NCI-H1105 (cell line): ENCODE measurements around the gene TCAIM.
"Not testable (repeated sequence)": the region's sequence is repeated elsewhere in the genome, so short reads cannot be mapped to it uniquely, and the experiment has no call there.

ENCODE experiments used
- DNase-seq: peaks from one replicate; lab custom pipeline; 2025; lab: John Stamatoyannopoulos, UW

TCAIM gene

DNA sequence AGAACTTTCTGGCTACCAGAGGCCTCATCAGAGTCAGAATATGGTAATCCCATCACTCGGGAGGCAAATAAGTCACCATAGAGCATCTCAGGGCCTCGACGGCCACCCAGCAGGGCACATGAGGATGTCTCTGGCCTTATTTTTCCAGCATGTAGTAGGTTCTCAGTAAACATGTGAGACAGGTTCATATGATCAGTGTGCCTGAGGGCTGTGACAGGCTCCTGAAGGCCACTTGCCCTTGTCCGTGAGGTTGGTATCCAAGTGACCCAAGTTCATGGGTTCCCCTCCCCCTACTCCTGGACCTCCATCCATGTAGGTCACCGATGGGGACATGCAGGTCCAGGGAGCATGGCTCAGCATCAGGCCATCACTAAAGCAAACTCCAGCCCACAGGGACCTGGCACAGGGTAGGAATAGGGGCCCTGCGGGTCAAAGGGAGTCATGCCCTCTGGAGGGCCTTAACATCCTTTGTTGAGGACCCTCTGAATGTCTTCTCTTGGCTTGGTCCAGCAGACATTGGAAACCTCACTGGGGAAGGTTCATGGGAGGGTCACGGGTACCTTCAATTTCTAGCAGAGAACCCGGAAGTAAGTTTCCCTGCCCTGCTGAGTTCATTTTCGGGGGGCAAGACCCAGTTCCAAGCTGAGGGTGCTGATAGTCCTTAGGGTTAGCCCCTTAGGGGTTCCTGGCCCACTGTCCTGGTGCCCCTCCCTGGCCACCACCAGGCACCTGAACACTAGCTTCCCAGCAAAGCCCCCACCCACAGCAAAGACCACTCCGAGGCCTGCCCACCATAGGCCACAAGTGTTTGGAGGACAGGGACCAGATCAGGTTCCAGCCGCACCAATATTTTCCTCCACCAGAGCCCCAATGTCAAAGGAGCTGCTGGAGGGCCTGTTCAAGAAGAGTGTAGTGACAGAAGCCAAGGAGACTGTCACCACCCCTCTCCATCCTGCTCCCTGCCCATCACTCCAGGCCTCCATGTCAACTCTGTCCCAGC, 77.8 kb downstream of the TCAIM start:
- DNase-seq: no peak

DNA sequence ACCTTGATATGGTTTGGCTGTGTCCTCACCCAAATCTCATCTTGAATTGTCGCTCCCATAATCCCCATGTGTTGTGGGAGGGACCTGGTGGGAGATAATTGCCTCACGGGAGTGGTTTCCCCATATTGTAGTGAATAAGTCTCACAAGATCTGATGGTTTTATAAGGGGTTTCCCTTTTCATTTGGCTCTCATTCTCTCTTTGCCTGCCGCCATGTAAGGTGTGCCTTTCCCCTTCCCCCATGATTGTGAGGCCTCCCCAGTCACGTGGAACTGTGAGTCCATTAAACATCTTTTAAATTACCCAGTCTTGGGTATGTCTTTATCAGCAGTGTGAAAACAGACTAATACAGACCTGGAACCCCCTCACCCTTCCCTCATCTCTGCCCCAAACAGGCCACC, 79.6 kb downstream of the TCAIM start:
- not testable (repeated sequence) for DNase-seq

DNA sequence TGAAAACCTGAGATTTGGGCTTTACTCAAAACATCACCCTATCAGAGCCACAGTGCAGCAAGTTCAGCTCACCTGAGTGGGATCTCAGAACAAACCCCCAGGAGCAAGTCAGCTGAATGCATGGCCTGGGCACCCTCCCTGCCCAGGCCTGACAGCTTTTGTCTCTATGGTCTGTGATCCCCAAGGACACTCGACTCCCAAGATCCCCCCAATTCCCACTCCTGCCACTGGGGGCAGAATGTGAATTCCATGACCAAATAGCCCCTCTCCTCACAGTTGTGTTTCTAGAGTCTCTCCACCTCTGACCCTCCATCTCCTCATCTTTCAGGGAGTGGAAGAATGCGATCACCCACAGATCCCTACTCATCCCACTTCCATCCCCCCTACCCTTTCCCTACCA, 80.0 kb downstream of the TCAIM start:
- no peak for DNase-seq

DNA sequence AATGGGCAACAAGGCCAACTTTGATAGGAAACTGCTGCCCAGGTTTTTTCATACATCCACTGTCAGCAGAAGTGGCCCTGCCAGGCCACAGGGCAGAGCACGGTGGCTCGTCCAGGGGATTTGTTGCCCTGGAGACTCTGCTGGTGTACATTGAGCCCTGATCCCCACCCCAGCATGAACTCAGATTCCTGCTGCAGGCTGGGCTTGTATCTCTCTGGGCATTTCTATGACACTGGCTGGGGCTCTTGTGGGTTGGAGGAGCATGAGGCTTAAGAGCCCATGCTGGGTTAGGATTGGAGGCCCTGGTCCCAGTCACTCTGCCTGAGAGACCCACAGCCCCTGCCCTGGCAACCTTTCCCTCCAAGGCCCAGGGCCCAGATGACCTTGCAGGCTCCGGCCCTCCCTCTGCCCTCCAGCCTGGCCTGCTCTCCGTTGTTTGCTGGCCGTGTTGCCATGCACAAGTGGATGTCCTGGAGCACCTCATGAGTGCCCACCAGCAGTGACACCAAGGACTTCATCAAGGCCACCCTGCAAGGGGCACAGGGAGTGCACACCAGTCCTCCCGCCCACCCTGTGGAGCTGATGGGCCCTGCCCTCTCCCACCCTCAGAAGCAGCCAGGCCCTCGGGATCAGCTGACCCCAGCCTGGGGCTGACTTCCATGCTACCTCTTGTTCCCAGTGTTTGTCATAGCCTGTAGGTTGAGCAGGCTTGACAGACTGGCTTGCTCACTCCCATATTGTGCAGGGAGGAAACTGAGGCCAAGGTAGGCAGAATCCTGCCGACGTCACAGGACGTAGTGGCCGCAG, 80.8 kb downstream of the TCAIM start:
- no peak for DNase-seq

DNA sequence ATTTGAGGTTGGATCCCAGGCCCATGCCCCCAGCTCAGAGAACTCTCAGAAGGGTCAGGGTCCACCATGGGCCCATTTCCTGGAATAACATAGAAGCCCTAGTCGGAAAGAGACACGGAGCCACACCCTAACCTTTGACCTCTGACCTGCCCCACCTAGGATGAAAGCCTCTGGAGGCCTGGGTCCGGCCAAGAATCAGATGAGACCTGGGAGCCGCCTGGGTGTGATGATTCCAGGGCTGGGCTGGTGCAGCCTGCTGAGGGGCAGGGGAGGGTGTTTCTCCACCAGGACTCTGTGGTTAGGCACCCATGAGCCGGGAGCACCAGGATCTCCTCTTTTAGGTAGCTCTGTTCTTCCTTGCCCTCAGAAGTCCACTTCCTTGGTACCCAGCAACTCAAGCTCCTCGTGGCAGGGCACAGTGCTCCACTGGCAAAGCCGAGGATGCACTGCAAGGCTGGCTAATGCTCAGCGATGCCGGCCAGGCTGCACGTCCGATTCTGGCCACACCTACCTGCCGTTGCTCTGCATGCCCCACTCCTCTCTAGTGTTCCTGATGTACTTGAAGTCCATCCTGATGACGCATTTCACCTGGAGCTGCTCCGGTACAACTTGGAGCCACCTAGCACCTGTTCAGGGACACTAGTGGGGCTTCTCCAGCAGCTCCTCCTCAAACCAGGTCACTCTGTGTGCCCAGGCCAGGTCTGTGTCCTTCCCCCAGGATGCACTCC, 81.5 kb downstream of the TCAIM start:
- DNase-seq: no peak

DNA sequence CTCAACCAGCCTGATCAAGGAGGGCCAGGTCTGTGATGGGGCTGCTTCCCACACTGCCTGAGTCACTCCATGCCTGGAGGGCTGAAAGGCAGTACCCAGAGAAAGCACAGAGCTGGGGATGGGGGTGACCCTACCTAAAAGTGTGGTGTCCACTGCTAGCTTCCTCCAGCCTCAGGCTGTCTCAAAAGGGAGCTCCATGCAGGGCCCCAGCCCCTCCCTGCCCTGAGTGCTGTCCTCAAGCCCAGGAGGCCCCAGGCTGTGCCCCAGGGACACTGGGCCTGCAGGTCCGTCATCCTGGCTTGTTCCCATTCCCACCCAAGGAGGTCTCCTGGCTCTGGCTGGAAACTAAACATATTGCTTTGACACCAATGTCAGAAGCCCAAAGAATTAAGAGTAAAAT, 82.1 kb downstream of the TCAIM start:
- DNase-seq: no peak

DNA sequence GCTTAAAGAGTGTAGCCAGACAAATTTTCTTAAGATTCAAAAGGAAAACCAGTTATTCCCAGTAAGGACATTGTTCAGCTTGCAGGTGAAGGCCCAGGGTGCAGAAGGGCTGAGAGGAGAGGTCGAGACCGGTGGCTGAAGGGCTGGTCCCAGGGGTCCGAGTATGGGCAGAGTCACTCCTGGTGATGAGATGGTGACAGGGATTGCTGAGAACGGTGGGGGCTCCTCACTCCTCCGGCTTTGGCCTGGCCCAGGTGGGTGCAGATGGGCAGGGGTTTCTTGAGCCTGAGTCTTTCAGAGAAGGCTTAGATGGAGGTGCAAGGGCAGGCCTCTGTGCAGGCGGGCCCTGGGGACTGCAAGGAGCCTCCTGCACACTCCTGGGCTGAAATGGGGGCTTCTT, 82.7 kb downstream of the TCAIM start:
- DNase-seq: no peak

DNA sequence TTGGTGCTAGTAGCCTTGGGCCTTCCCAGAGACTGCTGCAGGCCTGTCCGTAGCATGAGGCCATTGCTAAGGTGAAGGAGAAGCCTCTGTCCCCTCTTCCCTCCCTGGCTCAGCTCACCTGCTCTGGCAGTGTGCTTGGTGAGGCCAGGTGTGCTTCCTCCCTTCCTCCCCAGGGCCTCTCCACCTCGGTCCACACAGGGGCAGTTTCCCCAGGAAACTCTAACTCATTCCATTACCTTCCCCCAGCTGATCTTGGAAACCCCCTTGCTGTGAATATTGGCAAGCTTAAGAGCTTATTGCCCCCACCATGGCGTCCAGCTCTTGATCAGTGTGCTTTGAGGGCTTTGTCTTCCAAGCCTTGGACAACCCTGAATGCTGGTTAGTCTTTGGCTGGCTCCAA, 86.2 kb downstream of the TCAIM start:
- no peak for DNase-seq

DNA sequence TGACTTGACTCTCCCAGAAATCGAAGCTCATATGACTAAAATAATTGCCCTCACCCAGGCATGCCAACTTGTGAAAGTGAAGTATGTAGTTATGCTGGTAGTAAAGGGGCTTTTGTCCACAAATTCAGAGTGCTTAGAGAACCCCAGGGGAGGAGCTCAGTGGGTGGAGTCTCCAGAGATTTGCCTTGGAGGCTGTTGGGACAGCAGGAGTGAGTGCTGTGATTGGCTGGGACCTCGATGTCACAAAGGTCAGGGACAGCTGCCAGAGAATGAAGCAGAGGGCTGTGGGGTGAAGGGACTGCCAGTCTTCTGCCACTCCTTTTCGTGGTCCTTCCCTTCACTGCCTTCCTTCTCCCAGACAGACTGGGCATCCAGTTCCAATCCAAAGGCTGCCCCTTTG, 89.1 kb downstream of the TCAIM start:
- no peak for DNase-seq

DNA sequence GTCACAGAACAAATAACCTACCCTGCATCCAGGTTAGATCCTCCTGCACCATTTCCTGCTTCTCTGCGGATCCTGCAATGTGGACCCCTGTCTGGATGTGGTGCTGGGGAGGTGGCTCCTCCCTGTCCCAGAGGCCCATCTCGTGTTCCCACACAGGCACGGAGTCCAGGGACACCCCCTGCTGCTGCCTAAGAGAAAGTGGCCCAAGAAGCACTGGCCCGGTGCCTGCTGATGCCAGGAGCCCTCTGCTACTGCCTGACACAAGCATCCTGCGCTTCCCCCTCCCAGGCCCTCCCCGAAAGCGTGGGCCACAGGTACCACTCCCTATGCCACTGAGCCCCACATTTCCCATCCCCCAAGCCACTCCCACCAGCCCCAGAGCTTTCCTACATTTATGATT, 90.3 kb downstream of the TCAIM start:
- DNase-seq: no peak

DNA sequence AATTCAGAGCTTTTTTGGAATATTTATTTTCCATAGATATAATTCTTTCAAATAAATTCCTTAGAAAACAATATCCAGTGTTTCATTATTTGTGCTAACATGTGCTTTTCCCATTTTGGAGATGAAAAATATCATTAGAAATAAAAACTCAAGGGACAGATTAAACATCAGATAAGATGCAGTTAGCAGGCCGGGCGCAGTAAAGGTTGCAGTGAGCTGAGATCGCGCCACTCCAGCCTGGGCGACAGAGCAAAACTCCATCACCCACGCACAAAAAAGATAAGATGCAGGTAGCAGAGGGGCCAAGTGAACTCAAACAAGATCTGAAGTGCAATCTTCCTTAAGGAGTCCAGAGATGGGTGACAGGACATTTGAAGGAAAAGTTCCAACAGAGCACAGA, 90.9 kb downstream of the TCAIM start:
- no peak for DNase-seq

DNA sequence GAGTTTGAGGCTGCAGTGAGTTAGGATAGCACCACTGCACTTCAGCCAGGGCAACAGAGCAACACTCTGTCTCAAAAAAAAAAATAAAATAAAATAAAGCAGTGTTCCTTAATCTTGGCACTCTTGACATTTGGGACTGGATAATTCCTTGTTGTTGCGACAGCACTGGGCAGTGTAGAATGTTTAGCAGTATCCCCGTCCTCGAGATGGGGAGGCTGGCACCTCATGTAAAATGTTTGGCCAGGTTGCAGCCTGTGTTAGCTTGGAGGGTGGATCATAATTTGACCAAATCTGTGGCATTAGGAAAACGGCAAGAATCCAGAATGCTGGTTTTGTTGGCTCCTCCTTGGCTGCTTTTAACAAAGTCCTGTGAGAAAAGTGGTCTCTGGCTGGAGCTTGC, 91.9 kb downstream of the TCAIM start:
- no peak for DNase-seq

DNA sequence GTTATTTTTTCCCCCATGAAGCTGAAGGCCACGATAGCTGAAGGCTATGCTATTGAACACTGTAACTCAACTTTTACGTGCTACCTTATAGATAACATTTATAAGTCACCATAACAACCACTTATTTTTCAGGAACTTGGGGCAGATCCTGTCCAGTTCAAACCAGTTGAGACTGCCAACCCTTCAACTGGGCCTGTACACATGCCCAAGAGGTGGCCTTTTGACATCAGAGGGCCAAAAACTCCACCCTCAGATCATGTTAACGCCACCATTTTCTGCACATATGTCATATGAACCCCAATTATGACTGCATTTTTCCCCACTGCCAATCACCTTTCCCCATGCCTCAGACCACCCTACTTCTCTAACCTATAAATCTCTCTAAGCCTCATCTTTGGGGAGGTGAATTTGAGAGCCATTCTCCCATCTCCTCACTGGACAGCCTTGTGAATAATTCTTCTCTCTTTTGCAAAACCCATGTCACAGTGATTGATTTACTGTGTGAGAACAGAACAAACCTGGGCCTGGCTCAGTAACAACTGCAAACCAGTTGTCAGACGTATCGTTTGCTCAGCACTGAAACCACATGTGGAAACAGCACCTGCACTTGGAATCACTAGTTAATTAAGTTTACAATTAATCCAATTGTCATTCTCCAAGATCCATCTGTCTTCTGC, 96.4 kb downstream of the TCAIM start:
- DNase-seq: no peak

DNA sequence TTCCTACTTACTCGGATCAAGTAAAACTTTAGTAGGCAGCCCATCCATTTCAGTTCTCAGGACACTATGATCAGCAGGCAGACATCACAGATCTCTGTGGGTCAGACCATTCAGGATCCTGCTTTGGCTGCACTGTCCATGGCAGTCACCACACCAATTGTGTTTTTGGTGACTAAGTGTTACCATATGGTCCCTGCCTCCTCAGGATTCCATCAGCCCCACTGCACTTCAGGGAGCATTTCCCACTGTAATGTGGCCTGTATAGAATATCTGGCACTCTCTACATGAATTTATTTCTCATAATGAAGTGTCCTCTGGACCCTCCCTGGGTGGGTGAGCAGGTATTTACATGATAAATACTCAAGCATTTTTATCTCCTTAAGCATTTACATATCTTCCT, 97.6 kb downstream of the TCAIM start:
- DNase-seq: no peak

DNA sequence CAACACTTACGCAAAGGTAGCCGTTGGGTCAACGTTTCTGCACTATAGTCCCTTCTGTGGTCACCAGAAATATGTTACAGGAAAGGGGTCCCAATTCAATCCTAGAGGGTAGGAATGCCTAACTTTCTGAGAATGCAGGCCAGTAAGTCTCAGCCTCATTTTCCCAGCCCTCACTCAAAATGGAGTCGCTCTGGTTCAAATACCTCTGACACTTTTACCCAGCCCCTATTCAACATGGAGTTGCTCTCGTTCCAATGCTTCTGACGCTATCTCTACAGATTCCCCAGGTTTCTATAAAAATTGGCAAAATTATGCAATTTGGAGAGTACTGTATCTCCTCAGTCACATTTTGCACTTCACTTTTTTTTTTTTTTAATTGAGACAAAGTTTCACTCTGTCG, 99.2 kb downstream of the TCAIM start:
- DNase-seq: no peak

DNA sequence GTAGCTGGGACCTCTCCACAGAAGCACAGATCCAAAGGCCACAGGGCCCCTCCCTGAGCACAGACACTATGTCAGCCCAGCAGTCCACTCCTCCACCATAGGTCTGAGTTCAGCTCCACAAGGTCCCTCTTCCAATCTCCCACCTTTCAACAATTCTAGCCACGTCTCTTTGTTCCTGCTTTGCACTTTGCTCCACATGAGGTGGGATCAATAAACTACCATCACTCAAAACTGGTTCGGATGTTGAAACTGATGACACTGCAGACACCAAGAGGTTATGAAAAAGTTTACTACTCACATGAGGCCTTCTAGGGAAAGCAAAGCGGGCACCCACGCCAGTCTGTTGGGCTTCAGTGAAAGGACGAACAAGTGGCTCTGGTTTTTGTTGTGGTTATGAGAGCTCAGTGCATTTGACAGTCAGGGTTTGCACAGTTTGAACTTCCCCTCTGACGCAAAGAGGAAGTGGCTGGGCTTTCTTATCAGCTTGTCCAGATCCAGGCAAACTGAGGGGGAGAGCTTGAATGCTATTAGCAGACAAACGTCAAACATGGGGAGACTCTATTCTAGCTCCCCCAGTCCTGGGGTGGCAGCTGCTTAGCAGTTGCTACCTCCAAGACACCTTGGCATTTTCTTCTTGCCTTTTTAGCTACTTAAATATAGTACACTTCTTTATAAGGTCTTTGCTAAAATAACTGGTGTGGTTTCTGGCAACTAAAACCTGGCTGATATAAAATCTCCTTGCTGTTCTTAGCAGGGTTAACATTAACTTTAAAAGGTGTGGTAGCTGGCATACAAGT, 101.1 kb downstream of the TCAIM start:
- DNase-seq: no peak

DNA sequence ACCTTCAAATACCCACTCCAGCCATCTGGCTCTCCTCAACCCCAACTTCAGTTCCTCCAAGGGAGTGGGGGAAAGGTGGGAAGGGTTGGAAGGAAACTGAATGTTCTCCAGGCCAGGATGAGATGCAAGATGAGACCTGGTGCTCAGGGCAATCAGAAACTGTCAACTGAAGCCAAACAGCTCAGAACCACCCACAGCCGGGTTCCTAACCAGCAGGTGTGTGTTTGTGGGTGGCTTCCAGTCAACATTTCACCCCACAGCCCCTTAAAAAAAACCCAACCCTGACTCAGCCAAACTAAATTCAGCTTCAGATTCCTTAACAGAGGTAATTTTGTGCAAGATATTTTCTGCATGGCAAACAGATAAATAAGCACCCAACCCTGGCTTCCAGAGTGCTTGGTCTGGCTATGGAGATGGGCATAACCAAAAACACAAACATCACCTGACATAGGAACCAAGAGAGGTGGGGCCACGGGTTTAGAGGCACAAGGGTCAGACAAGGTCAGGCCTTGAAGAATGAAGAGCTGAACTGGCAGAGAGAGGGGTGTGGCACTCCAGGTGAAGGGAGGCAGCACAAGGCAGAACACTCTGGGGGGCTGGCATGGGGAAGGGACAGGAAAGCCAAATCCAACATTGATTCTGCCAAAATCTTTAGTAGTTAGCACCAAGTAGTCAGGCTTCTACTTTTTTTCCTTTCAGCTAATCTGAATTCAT, 104.2 kb downstream of the TCAIM start:
- DNase-seq: no peak

DNA sequence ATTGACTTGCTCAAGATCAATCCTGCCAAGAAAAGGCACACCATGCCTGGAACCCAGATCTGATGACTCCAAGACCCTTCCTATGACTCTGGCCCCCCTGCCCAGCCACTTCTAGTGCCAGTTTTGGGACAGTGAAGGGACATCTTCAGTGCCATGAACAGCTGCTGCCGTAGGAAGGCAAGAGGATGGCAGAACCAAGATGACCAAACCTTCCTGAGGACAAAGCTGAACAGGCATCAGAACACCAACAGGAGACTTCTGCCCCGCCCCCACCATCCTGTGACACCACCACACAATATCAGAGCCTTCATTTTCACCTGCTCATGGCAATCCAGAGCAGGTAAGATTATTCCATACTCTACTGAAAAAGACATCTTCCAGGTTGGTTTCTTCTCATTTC, 105.9 kb downstream of the TCAIM start:
- DNase-seq: no peak

DNA sequence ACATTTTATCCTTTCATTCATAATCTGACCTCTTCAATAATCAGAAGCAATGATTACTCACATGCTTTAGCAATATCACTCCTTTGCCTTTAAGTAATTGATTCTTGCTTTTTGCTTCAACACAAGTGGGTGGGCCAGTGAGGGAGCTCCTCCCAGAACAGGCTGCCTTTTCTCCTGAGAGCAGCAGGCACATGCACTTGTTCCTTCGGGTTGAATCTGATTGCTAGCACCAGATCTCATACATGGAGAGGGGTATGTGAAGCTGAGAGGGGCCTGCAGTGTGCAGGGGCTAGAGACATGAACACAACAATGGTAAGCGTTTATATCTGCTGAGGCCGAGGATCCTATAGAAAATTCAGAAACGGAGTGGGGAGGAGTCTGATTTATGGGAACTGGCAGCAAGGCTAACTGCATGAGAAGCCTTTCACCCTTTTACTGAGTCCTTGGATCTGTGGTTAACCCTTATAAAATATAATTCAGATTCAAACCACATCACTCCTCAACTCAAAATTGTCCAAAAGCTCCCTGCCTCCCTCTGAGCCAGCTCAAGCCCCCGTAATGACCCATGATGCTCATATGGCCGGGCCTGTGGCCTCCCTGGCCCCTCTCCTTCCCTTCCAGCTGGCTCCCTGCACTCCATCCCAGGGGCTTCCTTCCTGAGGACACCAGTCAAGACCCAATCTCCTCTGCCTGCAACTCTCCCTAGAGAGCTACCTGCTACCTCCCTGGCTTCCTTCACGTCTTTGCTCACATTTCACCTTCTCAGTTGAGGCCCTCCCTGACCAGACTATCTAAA, 106.5 kb downstream of the TCAIM start:
- no peak for DNase-seq

DNA sequence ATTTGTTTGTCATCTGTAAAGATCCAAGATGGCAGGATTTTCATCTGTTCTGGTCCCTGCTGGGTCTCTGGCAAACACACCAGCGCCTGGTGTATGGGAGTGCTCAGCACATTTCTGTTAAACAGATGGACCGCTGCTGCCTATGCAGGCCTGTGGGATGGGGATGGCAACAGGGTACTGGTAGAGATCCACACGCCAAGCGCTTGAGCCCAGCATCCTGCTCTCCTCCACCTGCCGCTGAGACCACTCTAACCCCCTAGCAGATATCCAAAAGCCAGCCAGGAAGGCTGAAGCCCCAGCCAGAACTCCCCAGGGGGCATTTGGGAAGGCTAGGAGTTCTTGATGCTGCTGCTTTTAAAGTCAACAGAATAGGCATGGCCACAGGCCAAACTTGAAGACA, 107.2 kb downstream of the TCAIM start:
- DNase-seq: no peak
